GM21723 (cell line): Measurements from ENCODE around the gene TSPAN13.

Source experiments
- ATAC-seq: cut with Tn5 transposase; IDR thresholded peaks from one replicate; pipeline ENCODE4 v1.9.1; 2021; ENCODE audit warnings: mild to moderate bottlenecking, moderate library complexity; ENCODE audit not compliant: unreplicated experiment

The TSPAN13 gene

GRCh38 chr7:16774294-16774693 is 20.7 kb downstream of the TSPAN13 start:
- no peak for ATAC-seq

- no peak for ATAC-seq
These were observed 21.4 kb downstream of the TSPAN13 start for GRCh38 chr7:16774986-16775385.

DNA sequence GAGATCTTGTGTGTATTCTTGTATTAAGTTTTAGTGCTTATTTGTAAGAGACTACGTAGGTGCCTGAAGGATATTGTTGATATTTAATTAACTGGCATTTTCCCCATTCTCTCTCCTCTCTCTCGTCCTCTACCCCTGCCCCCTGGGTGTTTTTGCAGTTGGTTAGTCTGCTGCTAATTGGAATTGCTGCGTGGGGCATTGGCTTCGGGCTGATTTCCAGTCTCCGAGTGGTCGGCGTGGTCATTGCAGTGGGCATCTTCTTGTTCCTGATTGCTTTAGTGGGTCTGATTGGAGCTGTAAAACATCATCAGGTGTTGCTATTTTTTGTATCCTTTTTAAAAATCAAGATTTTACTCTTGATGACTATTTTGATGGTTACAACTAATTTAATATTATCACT is 22.5 kb downstream of the TSPAN13 start:
- no peak for ATAC-seq

DNA sequence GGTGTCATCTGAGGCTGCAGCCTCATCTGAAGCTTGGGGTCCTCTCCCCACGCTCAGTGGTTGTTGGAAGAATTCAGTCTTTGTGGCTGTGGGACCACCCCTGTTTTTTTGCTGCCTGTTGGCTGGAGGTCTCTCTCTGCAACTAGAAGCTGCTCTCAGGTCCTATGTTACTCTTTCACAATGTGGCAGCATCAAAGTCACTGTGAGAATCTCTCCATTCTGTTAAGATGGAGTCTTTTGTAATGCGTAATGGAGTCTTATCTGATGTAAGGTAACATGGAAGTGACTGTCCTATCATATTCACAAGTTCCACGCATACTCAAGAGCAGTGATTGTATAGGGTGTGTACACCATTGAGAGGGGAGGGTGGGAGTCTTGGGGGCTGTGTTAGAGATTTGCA is 24.9 kb downstream of the TSPAN13 start:
- ATAC-seq, result no peak

DNA sequence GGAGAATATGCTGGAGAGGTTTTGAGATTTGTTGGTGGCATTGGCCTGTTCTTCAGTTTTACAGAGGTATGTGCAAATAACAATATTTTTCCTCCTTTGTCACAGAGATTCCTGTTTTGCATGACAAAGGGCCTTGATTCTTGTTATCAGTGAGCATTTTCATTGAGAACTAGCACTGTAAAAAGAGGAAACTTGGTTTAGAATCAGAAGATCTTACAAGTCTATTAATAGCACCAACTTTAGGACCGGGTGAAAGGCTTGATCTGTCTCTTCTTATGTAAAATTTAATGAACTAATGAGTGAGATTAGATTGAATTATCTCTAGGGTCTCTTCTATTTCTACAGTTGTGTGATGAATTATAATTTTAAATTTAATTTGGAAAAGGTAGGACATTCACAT is 25.5 kb downstream of the TSPAN13 start:
- ATAC-seq, result no peak

DNA sequence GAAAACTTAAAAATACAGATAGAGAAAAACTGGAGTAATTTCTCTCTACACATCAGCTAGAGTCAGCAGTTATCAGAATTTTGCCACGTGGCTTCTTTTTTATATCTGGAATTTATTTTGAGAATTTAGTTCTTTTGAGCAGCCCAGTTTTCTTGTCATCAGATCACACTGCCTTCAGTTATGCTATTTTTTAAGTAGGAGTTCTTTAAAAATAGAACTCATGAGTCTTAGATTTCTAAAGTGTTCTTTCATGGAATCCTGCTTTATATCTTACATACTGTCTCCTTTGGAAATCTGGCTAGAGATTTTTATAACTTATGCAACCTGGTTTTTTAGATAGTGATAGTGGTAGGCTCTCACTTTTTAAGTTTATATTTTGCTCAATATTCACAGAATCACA is 27.0 kb downstream of the TSPAN13 start:
- ATAC-seq, result no peak

GRCh38 chr7:16785321-16785720 is 31.8 kb downstream of the TSPAN13 start:
- ATAC-seq, result no peak

GRCh38 chr7:16785846-16786245 is 32.3 kb downstream of the TSPAN13 start:
- no peak for ATAC-seq

DNA sequence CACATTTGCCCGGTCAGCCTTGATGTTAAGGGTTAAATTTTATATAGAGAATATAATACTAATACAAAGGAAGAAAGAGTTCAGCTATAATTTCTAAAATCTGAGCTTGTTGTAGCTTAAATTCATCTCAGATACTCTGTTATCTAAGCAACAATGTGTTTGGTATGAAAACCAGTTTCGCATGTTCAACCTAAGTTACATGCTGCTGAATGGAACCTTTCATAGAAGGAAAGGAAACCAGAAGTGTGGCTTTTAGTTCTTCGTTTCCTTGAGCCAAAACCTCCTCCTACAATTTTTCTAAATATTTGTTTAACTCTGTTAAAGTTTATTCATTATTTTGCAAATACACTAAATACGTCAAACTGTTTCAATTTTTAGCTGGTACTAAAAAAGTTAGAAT is 32.7 kb downstream of the TSPAN13 start:
- ATAC-seq, result no peak

- no peak for ATAC-seq
These were observed 33.6 kb downstream of the TSPAN13 start for GRCh38 chr7:16787127-16787526.

- no peak for ATAC-seq
These were observed 37.5 kb downstream of the TSPAN13 start for GRCh38 chr7:16791071-16791470.

- no peak for ATAC-seq
These were observed 38.5 kb downstream of the TSPAN13 start for GRCh38 chr7:16791905-16792698.

- ATAC-seq, result no peak
These were observed 41.4 kb downstream of the TSPAN13 start for GRCh38 chr7:16794986-16795385.

- no peak for ATAC-seq
These were observed 42.1 kb downstream of the TSPAN13 start for GRCh38 chr7:16795624-16796023.

DNA sequence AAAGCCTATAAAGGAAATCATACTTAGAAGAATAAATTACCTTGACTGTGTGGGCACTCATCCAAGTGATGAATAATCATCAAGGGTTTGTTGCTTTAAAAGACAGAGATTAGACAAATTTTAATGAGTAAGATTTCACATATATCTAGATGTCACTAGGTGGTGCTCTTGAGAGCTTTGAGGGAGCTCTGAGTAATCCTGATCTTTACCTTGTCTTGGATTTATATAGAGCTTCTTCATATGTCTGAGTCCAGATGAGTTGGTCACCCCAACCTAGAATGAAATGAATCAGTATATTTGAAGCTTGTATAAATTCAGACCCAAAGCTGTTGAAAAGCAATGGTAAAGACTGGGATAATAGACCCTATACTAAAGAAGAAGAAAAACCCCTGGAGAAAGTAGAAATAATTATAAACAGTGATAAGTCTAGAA is 47.6 kb downstream of the TSPAN13 start:
- ATAC-seq, result peak; percentile 79

GRCh38 chr7:16801579-16801978 is 48.0 kb downstream of the TSPAN13 start:
- ATAC-seq, result peak; percentile 15

GRCh38 chr7:16803125-16803524 is 49.6 kb downstream of the TSPAN13 start:
- ATAC-seq, result no peak

GRCh38 chr7:16803881-16804673 is 50.5 kb downstream of the TSPAN13 start:
- ATAC-seq, result no peak

- no peak for ATAC-seq
These were observed 51.3 kb downstream of the TSPAN13 start, which contains the start of gene AGR2 for GRCh38 chr7:16804674-16805439. Gene AGR2 (minus strand): TSS chr7:16804999. CDS start chr7:16801796, 3,203 bp downstream.

DNA sequence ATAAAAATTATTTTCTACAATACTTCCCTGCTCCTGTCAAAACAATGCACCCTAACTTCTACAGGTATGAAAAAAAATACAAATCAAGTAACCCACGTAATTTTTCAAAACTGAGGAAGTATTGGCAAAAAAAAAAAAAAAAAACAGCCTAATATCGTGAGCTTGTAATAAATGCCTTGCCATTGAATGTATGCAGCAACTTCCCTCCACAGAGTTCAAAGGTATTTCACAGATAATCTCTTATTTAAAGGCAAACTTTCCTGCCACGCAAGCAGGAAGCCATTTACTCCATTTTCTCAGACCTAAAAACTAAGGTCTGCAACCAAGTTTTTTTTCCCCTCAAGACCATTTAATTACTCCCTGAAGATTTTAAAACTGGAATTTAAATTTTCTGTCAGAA is 51.9 kb downstream of the TSPAN13 start:
- no peak for ATAC-seq

DNA sequence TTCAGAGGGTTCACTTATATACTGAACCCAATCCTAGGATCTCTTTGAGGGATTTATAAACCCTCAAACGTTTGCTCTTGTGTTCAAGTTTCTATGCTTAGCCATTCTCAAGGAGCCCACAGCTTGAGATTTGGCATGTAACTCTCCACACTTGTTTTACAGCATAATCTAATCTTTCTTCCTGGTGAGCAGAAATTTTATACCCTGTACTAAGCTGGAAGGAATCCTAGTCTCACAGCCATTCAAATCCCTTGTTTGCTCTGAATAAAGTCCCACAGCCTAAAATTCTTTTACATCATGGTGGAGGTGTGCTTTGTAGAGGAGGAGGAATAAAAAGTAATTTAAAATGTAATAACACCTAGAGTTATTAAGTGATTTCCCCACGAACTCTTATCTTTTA is 56.6 kb downstream of the TSPAN13 start:
- no peak for ATAC-seq
